ENCODE results near the gene AKR1C8.
"Not testable (repeated sequence)": the region's sequence is repeated elsewhere in the genome, so short reads cannot be mapped to it uniquely, and the experiment has no call there.

AKR1C8 gene

DNA sequence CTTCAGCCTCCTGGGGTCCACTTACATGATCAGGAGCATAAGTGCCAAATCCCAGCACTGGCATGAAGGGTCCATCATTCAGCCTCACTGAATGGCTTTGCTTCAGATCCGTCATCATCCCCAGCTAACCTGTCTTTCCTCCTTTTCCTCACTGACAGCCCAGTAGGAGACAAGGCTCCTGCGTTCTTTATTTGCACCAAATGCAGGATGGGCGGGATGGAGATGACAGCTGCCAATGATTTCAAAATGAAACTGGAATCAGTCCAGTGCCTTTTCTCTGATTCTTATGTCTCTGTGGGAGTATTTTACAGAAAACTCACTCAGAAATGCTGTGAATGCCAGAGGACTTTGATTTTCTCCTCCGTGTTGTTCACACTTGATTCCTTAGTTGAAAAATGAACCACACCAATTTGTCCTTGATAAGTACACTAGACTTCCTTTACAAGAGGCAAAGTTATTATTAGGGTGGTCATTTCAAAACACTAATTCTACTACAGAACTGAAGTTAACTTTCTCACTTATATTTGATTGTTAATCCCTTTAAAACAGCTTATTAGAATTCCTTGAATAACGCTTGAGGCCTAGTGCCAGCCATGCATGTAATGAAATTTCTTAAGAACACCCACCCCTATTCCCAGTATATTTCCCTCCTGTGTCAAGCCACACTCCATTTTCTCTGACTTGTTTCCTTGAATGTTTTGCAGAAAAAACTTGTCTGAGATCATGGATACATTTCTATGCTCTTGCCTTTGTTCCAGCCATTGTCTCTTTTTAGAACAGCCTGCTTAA lies at the start of gene AKR1C8:
TSS of gene AKR1C8 (minus strand) at position 164 of the 789 bp plus-strand sequence. CDS start at position 118, 46 bp downstream.
- no peak for DNase-seq (ENCODE audit: low read depth)

DNA sequence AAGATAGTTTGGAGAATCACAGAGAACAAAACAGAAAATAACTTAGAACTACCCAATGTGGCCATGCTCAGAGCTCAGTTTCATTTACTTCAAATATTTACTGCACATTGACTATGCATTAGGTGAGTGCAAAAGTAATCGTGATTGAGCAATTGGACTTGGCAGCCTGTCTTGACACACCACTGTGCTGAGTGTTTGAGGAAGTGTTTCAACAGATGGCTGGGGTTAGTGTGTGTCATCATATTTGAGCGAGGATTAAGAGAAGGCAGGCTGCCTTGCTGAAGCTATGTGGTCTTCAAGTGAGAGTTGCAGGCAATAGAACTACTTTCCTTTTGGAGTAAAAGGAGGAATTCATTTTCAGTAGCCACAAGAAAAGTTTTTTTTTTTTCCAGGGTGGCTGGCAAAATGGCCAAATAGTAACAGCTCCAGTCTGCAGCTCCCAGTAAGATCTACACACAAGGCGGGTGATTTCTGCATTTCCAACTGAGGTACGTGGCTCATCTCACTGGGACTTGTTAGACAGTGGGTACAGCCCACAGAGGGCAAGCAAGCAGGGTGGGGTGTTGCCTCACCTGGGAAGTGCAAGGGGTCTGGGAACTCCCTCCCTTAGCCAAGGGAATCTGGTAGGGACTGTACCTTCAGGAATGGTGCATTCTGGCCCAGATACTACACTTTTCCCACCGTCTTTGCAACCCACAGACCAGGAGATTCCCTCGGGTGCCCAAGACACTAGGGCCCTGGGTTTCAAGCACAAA lies 49.3 kb upstream of the AKR1C8 start:
- DNase-seq (ENCODE audit: low read depth) = no peak

DNA sequence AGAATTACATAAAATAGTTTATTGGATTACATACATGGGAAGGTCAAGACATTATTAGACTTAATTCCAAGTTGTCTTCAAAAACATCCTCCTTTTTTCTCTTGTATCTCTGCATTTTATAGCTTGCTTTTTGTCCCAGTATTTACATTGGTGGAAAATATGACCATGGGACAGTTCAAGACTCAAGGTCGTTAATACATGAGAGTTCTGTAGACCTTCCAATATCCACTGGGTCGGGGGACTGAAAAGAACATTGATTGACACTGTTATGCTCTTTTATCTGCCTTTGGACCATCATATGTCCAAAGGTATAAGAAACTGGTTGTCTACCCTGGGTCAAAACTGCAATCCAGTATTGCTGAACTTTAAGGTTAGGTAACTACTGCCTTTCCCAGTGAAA lies 48.4 kb upstream of the AKR1C8 start:
- DNase-seq (ENCODE audit: low read depth) = no peak

DNA sequence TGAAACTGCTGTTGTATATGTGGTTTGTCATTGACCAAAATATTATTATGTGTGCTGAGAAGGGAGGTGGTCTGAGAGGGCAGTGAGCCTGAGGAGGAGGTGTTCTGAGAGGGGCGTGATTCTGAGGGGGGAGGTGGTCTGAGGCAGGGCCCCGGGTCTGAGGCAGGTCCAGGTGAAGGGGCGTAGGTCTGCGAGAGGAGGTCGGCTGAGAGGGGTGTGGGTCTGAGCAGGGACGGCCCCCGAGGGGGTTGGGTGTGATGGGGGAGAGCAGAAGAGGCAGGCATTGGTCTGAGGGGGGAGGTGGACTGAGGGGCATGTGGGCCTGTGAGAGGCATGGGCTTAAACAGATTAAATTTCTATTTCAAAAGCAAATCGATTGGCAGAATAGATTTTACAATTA lies 44.1 kb upstream of the AKR1C8 start:
- DNase-seq (ENCODE audit: low read depth) = no peak

DNA sequence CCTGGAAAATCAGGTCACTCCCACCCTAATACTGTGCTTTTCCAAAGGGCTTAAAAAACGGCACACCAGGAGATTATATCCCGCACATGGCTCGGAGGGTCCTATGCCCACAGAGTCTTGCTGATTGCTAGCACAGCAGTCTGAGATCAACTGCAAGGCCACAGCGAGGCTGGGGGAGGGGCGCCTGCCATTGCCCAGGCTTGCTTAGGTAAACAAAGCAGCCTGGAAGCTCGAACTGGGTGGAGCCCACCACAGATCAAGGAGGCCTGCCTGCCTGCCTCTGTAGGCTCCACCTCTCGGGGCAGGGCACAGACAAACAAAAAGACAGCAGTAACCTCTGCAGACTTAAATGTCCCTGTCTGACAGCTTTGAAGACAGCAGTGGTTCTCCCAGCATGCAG lies 38.0 kb upstream of the AKR1C8 start:
- not testable (repeated sequence) for DNase-seq (ENCODE audit: low read depth)

DNA sequence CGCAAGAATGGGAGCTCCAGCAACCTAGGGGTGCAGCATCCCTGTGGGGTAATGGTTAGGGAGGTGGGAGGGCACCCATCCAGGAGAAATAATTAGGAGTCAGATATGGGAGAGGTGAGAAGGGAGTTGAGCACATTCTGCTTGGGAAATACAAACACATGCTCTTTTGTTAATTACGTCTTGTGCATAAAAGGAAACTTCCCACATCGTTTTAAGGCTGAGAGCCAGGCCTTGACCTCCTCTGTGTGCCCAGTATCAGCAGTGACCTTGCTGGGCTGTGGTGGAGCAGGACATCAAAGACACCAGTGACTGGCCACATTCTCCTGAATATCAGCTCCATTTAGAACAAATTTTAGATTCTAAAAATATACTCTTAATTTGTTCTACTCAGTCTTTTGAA lies 34.3 kb upstream of the AKR1C8 start:
- DNase-seq (ENCODE audit: low read depth) = no peak

DNA sequence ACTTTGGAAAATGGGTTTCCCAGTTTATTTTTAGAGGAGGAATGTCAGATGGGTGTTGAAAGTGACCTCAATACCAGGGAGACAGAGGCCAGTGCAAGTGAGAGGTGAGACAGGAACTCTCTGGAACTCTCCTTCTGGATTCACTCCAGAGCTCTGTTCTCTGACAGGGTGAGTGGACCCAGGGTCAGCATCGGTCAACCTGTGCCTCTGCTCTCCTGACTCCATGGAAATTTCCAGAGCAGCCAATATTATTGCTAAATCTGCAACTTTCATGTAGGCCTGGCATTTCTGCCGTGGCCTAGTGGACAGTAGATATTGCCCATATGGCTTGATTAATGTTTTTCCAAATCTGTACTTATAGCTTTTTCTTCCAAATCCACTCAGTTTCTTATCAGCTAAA lies 31.9 kb upstream of the AKR1C8 start:
- DNase-seq (ENCODE audit: low read depth) = no peak

DNA sequence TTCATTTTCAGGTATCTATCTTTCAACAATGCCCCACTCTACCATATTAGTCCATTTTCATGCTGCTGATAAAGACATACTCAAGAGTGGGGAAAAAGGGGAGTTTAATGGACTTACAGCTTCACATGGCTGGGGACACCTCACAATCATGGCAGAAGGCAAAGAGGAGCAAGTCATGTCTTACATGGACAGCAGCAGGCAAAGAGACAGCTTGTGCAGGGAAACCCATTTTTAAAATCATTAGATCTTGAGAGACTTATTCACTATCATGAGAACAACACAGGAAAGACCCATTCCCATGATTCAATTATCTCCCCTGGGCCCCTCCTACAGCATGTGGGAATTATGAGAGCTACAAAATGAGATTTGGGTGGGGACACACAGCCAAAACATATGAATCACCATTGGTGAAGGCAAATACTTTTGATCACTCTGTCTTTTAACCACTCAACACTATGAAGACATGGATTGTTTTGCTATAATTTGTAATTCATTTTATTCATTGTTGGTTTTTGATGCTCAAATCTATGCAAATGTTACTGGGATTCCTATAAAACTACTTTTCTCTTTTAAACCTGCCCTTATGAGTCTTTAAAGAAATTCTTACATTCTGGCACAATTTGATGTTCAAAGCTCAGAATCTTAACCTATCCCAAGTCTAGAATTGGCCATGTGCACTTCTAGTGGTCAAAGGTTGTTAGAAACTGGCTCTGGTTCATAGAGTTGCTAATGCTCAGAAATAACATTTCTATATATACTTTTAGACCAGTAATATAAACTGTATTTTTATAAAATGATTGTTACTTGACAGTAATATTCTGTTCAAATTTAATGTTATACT lies 27.0 kb upstream of the AKR1C8 start:
- DNase-seq (ENCODE audit: low read depth) = no peak

DNA sequence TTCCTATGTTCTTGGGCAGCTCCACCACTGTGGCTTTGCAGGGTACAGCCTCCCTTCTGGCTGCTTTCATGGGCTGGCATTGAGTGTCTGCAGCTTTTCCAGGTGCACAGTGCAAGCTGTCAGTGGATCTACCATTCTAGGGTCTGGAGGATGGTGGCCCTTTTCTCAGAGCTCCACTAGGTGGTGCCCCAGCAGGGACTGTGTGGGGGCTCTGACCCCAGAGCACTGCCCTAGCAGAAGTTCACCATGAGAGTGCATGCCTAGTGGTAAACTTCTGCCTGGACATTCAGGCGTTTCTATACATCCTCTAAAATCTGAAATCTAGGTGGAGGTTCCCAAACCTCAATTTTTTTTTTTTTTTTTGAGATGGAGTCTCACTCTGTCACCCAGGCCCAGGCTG lies 25.3 kb upstream of the AKR1C8 start:
- DNase-seq (ENCODE audit: low read depth) = not testable (repeated sequence)

DNA sequence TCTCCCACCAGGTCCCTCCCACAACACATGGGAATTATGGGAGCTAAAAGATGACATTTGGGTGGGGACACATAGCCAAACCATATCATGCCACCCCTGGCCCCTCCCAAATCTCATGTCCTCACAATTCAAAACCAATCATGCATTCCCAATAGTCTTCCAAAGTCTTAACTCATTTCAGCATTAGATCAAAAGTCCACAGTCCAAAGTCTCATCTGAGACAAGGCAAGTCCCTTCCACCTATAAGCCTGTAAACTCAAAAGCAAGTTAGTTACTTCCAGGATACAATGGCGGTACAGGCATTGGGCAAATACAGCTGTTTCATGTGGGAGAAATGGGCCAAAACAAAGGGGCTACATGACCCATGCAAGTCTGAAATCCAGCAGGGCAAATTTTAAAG lies 24.8 kb upstream of the AKR1C8 start:
- not testable (repeated sequence) for DNase-seq (ENCODE audit: low read depth)

DNA sequence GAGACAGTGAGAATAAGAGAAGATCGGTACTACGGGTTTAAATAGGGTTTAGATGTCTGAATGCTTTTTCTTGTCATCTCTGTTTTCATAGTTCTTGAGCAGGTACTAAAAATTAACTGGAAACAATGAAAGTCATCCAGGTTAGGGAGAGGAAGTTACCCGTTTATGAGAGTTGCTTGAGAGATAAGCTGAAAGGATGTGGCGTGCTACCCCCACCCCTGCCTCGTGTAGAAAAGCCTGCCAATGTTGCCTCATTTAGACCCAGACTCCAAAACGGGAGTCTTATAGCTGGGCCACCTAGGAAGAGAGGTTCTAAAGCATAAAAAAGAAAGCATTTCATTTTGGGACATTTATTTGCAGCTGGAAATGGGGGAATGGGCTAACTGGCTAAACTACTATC lies 21.8 kb upstream of the AKR1C8 start:
- no peak for DNase-seq (ENCODE audit: low read depth)

DNA sequence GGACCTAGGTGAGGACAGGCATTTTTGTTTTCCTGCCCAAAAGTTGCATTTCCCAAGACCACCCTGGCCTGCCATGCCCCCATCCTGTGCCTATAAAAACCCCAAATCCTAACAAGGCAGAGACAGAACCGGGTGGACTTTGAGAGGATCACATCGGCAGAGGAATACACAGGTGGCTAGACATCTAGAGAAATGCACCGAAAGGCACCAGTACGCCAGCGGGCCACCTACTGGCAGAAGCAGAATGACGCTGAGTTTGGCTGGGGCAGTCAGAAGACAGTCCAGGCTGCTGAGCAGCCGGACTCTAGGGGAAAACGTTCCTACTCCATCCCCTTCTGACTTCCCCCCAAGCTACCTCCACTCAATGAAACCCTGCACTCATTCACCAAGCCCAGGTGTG lies 14.4 kb upstream of the AKR1C8 start:
- no peak for DNase-seq (ENCODE audit: low read depth)

DNA sequence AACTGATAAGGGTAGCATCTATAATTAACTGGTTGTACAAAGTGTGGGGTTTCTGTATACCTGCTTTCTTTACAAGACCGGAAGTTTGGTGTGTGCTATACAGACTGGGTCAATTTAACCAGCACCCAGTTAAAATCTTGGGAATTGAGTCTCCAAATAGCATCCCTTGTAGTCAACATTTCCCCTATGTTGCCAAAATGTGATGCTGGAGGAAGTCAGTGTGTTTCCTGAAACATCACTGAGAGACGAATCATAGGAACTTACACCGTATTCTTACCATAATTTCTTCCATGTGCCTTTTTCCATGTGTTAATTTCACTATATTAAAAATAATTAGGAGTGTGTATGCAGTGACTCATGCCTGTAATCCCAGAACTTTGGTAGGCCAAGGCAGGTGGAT lies 13.4 kb upstream of the AKR1C8 start:
- no peak for DNase-seq (ENCODE audit: low read depth)

DNA sequence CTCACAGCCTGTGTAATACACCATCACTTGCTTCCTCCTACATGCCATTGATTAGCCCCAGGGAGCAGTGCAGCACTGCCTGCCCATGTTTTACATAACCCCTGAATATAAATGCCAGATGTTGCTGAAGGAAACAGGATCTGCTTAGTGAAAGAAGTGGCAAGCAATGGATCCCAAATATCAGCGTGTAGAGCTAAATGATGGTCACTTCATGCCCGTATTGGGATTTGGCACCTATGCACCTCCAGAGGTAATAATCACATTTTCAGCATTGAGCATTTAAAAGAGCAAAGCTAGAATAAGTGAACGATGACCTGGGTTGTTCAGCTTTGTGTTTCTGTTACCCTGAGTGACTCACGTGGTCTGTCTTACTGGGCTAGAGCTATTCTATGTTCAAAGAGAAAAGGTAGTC lies 11.8 kb upstream of the AKR1C8 start, which contains the start of gene AKR1C4:
TSS of gene AKR1C4 (plus strand) at position 136 of the 412 bp plus-strand sequence. CDS start at position 167, 31 bp downstream.
- DNase-seq (ENCODE audit: low read depth) = no peak

DNA sequence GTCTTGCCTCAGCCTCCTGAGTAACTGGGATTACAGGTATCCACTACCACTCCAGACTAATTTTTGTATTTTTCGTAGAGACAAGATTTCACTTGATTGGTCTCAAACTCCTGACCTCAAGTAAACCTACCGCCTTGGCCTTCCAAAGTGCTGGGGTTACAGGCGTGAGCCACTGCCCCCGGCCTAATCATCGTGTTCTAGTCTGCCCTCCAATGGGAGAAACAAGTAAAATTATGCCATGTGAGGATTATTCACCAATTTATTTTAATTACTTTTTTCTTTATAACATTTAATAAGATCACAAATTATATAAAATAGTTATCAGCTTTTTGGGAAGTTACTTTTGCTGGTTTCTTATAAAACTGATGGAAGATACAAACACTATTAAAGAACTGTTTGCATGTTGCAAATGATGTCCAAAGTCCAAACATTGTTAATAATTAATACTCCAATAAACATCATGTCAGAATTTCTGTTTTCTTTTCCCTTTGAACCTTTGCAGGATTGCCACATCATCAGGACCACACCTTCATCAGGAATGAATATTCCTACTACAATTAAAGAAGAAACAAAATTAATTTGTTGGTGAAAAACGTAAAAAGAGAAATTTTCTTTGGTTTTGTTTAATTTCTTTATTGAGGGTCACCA lies 10.9 kb upstream of the AKR1C8 start:
- no peak for DNase-seq (ENCODE audit: low read depth)

DNA sequence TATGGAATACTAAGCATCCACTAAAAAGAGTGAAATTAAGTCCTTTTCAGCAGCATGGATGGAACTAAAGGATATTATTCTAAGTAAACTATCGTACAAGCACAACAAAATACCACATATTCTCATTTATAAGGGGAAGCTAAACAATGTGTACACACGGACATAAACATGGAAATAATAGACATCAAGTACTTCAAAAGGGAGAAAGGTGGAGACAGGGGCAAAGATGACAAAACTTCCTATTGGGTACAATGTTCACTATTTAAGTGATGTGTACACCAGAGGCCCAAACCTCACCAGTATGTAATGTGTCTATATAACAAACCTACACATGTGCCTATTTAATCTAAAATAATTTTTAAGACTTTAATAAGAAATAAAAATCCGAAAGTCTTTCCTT lies 9.5 kb upstream of the AKR1C8 start:
- DNase-seq (ENCODE audit: low read depth) = no peak

DNA sequence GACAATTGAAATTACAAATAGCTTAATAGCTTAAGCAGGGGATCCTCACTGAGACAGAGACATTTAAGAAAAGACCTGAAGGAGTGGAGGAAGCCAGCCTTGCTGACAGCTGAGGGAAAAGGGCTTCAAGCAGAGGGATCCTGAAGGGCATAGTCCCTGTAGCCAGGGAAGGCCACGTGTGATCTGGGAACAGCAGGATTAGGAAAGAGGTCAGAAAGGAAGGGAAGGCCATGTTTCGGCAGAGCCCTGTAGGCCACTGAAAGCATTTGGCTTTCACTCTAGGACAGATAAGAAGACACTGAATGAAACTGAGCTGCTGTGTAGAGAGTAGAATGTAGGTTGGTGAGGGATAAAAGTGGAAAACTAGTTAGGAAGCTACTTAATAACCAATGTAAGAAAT lies 3.4 kb upstream of the AKR1C8 start:
- DNase-seq (ENCODE audit: low read depth) = no peak

DNA sequence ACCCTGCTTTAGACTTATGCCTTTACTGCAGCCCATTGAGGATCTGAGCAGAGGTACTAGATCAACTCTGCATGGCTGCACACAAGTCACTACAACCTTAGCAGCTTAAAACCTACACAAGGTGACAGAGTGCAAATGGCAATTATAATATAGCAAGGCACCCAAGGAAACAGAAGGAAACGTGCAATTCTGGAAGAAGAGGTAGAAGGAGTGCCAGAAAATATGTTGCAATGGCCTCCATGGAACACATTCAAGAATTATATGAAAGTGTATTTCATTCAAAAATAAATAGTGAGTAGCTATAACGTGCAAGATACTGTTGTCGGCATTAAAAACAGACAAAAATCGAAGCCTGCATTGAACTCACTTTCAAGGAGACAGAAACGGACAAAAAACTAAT lies 2.9 kb upstream of the AKR1C8 start:
- no peak for DNase-seq (ENCODE audit: low read depth)

DNA sequence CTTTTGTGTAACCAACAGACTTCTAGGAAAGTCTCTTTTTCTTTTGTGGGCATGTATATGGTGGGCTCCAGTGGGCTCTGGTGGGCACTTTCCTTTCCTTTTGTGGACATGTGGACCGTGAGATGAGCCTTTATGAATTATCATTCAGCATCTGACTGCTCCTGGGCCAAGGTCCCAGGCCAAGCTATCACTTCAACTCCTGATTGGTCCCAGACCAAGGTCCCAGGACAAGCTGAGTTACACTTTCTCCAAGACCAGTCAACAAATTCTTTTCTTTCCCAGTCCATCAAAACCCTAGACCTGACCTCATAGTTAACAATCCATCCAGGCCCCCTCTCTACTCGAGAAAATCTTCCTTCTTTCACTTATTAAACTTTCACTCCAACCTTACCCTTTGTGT lies 1.0 kb downstream of the AKR1C8 start:
- no peak for DNase-seq (ENCODE audit: low read depth)

DNA sequence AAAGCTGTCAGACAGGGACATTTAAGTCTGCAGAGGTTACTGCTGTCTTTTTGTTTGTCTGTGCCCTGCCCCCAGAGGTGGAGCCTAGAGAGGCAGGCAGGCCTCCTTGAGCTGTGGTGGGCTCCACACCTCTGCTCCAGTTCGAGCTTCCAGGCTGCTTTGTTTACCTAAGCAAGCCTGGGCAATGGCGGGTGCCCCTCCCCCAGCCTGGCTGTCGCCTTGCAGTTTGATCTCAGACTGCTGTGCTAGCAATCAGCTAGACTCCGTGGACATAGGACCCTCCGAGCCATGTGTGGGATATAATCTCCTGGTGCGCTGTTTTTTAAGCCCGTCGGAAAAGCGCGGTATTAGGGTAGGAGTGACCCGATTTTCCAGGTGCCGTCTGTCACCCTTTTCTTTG lies 4.4 kb downstream of the AKR1C8 start:
- not testable (repeated sequence) for DNase-seq (ENCODE audit: low read depth)

DNA sequence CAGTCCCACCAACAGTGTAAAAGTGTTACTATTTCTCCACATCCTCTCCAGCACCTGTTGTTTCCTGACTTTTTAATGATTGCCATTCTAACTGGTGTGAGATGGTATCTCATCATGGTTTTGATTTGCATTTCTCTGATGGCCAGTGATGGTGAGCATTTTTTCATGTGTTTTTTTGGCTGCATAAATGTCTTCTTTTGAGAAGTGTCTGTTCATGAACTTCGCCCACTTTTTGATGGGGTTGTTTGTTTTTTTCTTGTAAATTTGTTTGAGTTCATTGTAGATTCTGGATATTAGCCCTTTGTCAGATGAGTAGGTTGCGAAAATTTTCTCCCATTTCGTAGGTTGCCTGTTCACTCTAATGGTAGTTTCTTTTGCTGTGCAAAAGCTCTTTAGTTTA lies 9.4 kb downstream of the AKR1C8 start:
- not testable (repeated sequence) for DNase-seq (ENCODE audit: low read depth)

DNA sequence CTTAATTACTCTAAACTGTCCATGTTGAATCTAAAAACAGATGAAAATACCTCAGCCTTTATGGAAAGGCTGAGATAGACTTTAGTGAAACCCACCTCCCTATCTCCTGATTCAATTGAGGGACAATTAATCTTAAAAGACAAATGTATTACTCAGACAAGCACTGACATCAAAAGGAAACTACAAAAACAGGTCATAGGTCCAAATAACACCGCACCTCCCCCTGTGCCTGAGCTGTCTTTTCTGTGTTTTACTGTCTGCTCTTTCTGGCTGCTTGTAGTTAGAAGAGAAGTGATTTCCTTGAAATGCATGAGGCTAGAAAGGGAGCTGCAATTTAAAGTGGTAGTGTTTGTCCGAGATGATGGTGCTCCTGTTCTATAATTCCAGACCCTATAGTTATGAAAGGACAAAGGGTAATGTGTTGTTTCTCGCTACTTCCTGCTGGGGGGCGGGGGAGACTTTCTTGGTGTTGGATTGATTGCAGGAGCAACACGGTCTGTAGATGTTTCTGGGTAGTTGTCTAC lies 16.0 kb downstream of the AKR1C8 start:
- DNase-seq (ENCODE audit: low read depth) = no peak

Measured in stimulated activated CD8-positive, alpha-beta memory T cell treated with anti-CD3 and anti-CD28 coated beads, Interleukin-15, amount 100 ng/mL, for 1 hour (primary cell).